Measurements from ENCODE around the gene GRWD1. TPM values are rescaled to one million over a fixed set of nuclear protein-coding genes. Genes with fewer than 3 reads are reported as not detected.

The GRWD1 gene
- polyA plus RNA-seq, 1 experiment = 16.0 TPM

- ChIA-PET CTCF (interaction anchor here (0.6 to 4.3 kb wide), 5 partner anchors 12 to 95 kb away, joined by 3 to 24 read pairs (median 7); no protein-coding TSS in a partner anchor), POLR2A (interaction anchor here (0.5 to 1.5 kb wide), 6 partner anchors 18 to 125 kb away, joined by 3 to 11 read pairs (median 5); partner anchors contain the start of genes RPL18 and SPHK2)
- peak overlapping the region; percentile 69 for H3K4me3 ChIP-seq (ENCODE audit: low read depth, low read length)
Observed at GRCh38 chr19:48493718-48494401, 48.1 kb downstream of the GRWD1 start.

GRCh38 chr19:48495396-48495795 is 49.6 kb downstream of the GRWD1 start:
- no peak overlapping the region for H3K27ac ChIP-seq (ENCODE audit: low read depth, low read length)
- ChIA-PET POLR2A (no interaction called here), CTCF (interaction anchor here (0.6 to 4.3 kb wide), 4 partner anchors 9 to 89 kb away, joined by 3 to 24 read pairs (median 3); no protein-coding TSS in a partner anchor)
- TF ChIP-seq CTCF (IDR thresholded peaks at IDR 0.05; ENCODE audit: low read depth, low read length) = no peak
- no peak for DNase-seq (ENCODE audit: low read depth, low spot score)
- no peak overlapping the region for H3K4me3 ChIP-seq (ENCODE audit: low read depth, low read length)
- H3K27me3 ChIP-seq (ENCODE audit: control insufficient read depth, insufficient read depth, low read length) = peaks cover 20% of the 10 kb centered on the region
- H3K9me3 ChIP-seq (ENCODE audit: control insufficient read depth, insufficient read depth, low read length) = peaks cover 4% of the 10 kb centered on the region; the same call in 1 of the 2 replicates

More at GRCh38 chr19:48493718-48494401, 48.1 kb downstream of the GRWD1 start:
- peaks cover 7% of the 10 kb centered on the region for H3K27me3 ChIP-seq (ENCODE audit: control insufficient read depth, insufficient read depth, low read length)
- no peak for TF ChIP-seq CTCF (IDR thresholded peaks at IDR 0.05; ENCODE audit: low read depth, low read length)
- no peak for DNase-seq (ENCODE audit: low read depth, low spot score)
- H3K27ac ChIP-seq (ENCODE audit: low read depth, low read length) = no peak overlapping the region
- H3K9me3 ChIP-seq (ENCODE audit: control insufficient read depth, insufficient read depth, low read length) = peaks cover 4% of the 10 kb centered on the region; the same call in 1 of the 2 replicates

GRCh38 chr19:48496959-48497727 is 51.4 kb downstream of the GRWD1 start:
- DNase-seq (ENCODE audit: low read depth, low spot score) = no peak
- peaks cover 10% of the 10 kb centered on the region; the same call in 1 of the 2 replicates for H3K9me3 ChIP-seq (ENCODE audit: control insufficient read depth, insufficient read depth, low read length)
- H3K4me3 ChIP-seq (ENCODE audit: low read depth, low read length) = no peak overlapping the region
- no peak for TF ChIP-seq CTCF (IDR thresholded peaks at IDR 0.05; ENCODE audit: low read depth, low read length)
- H3K27ac ChIP-seq (ENCODE audit: low read depth, low read length) = no peak overlapping the region
- ChIA-PET POLR2A (no interaction called here), CTCF (interaction anchor here (0.9 kb wide), 1 partner anchor 92 kb away, joined by 3 read pairs; no protein-coding TSS in a partner anchor)
- H3K27me3 ChIP-seq (ENCODE audit: control insufficient read depth, insufficient read depth, low read length) = peaks cover 32% of the 10 kb centered on the region

GRCh38 chr19:48497728-48498594 is 52.2 kb downstream of the GRWD1 start:
- H3K4me3 ChIP-seq (ENCODE audit: low read depth, low read length) = no peak overlapping the region
- H3K27me3 ChIP-seq (ENCODE audit: control insufficient read depth, insufficient read depth, low read length) = peaks cover 35% of the 10 kb centered on the region
- DNase-seq (ENCODE audit: low read depth, low spot score) = no peak
- H3K9me3 ChIP-seq (ENCODE audit: control insufficient read depth, insufficient read depth, low read length) = peaks cover 6% of the 10 kb centered on the region; the same call in 1 of the 2 replicates
- no peak overlapping the region for H3K27ac ChIP-seq (ENCODE audit: low read depth, low read length)
- ChIA-PET CTCF (interaction anchor here (0.9 kb wide), 1 partner anchor 91 kb away, joined by 3 read pairs; no protein-coding TSS in a partner anchor), POLR2A (no interaction called here)
- TF ChIP-seq CTCF (IDR thresholded peaks at IDR 0.05; ENCODE audit: low read depth, low read length) = no peak

Data from AG04450 (cell line).